Endothelial cell of umbilical vein (primary cell): ENCODE measurements around the gene RAB2B.

Experiments
- EZH2 ChIP-seq: IDR thresholded peaks from 2 replicates; pipeline ENCODE4 v1.6.1; 2012; ENCODE audit warnings: borderline replicate concordance, low read depth, mild to moderate bottlenecking, moderate library complexity, low read length, inconsistent platforms; ENCODE audit not compliant: severe bottlenecking
- FOS ChIP-seq: IDR thresholded peaks from 2 replicates; pipeline ENCODE4 v1.6.1; 2011; ENCODE audit warnings: mild to moderate bottlenecking, low read length, moderate library complexity, borderline replicate concordance; ENCODE audit not compliant: insufficient read depth
- GATA2 ChIP-seq: IDR thresholded peaks from 2 replicates; pipeline ENCODE4 v1.7.0; 2011; ENCODE audit warnings: low read depth, mild to moderate bottlenecking, moderate library complexity, mixed read lengths, low read length; ENCODE audit not compliant: insufficient read length, insufficient read depth
- MAX ChIP-seq: IDR thresholded peaks from 2 replicates; pipeline ENCODE4 v1.6.1; 2011; ENCODE audit not compliant: insufficient read depth, insufficient read length
- POLR2A ChIP-seq: IDR thresholded peaks from 2 replicates; pipeline ENCODE4 v1.6.1; 2012; ENCODE audit warnings: low read depth, mild to moderate bottlenecking, control low read depth, low read length
- POLR2AphosphoS5 ChIP-seq: IDR thresholded peaks from 2 replicates; pipeline ENCODE4 v1.6.1; 2012; ENCODE audit warnings: low read depth, mild to moderate bottlenecking, control low read depth, low read length, moderate library complexity; ENCODE audit not compliant: insufficient read depth
- TF ChIP-seq, protein P1 (sequence below), 2 donors: IDR thresholded peaks; 1 replicate in 1 of 2; 2 replicates in 1 of 2; pipeline ENCODE4 v1.5.1; 2011; ENCODE audit warnings: low read length in 2 of 2, mild to moderate bottlenecking in 2 of 2, moderate library complexity in 2 of 2, control low read depth in 1 of 2, inconsistent platforms in 1 of 2, low read depth in 1 of 2; ENCODE audit not compliant: insufficient read depth in 1 of 2; ENCODE audit errors: extremely low read depth in 1 of 2

GRCh38 chr14:21503376-21503775 is 26.6 kb upstream of the RAB2B start:
- TF ChIP-seq, protein P1, sequence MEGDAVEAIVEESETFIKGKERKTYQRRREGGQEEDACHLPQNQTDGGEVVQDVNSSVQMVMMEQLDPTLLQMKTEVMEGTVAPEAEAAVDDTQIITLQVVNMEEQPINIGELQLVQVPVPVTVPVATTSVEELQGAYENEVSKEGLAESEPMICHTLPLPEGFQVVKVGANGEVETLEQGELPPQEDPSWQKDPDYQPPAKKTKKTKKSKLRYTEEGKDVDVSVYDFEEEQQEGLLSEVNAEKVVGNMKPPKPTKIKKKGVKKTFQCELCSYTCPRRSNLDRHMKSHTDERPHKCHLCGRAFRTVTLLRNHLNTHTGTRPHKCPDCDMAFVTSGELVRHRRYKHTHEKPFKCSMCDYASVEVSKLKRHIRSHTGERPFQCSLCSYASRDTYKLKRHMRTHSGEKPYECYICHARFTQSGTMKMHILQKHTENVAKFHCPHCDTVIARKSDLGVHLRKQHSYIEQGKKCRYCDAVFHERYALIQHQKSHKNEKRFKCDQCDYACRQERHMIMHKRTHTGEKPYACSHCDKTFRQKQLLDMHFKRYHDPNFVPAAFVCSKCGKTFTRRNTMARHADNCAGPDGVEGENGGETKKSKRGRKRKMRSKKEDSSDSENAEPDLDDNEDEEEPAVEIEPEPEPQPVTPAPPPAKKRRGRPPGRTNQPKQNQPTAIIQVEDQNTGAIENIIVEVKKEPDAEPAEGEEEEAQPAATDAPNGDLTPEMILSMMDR (IDR thresholded peaks at IDR 0.05; ENCODE audit: extremely low read depth in 1 of 2, insufficient read depth in 1 of 2, low read depth in 1 of 2, low read length in 2 of 2) = no peak
- TF ChIP-seq MAX = no peak
- no peak for TF ChIP-seq EZH2
- TF ChIP-seq POLR2AphosphoS5 = no peak
- TF ChIP-seq POLR2A = no peak
- no peak for TF ChIP-seq GATA2
- TF ChIP-seq FOS = no peak
